H9 (cell line): ENCODE data around the gene TMEM245. TPM values are rescaled to one million over a fixed set of nuclear protein-coding genes. Genes with fewer than 3 reads are reported as not detected.

Experiments used
- DNase-seq: peaks from one replicate; pipeline ENCODE4 v3.0.0-alpha.2; 2017
- H2AFZ ChIP-seq: one replicate; pipeline ENCODE4 v1.6.1; 2013; ENCODE audit warnings: mild to moderate bottlenecking, low read length, control low read depth, moderate library complexity
- H2AK5ac ChIP-seq: 2 replicates; pipeline ENCODE4 v1.6.1; 2013; ENCODE audit warnings: low read length, control low read depth, mixed read lengths; ENCODE audit not compliant: insufficient read length
- H2BK120ac ChIP-seq: one replicate; pipeline ENCODE4 v1.6.1; 2013; ENCODE audit warnings: low read depth, mild to moderate bottlenecking, low read length, control low read depth, inconsistent platforms; ENCODE audit not compliant: poor library complexity, severe bottlenecking
- H2BK12ac ChIP-seq: 2 replicates; pipeline ENCODE4 v1.6.1; 2013; ENCODE audit warnings: low read length, control low read depth, mixed read lengths, low read depth; ENCODE audit not compliant: insufficient read length
- H2BK15ac ChIP-seq: 2 replicates; pipeline ENCODE4 v1.6.1; 2013; ENCODE audit warnings: low read depth, low read length, control low read depth
- H2BK20ac ChIP-seq: one replicate; pipeline ENCODE4 v1.6.1; 2013; ENCODE audit warnings: low read depth, mild to moderate bottlenecking, low read length, control low read depth, inconsistent platforms; ENCODE audit not compliant: poor library complexity, severe bottlenecking
- H2BK5ac ChIP-seq: 2 replicates; pipeline ENCODE4 v1.6.1; 2013; ENCODE audit warnings: low read length, control low read depth, mixed read lengths; ENCODE audit not compliant: insufficient read length
- H3K14ac ChIP-seq: 2 replicates; pipeline ENCODE4 v1.6.1; 2013; ENCODE audit warnings: low read length, control low read depth; ENCODE audit not compliant: insufficient read depth
- H3K18ac ChIP-seq: 2 replicates; pipeline ENCODE4 v1.6.1; 2013; ENCODE audit warnings: low read depth, mild to moderate bottlenecking, mixed read lengths, low read length, control low read depth; ENCODE audit not compliant: insufficient read length
- H3K23ac ChIP-seq: 2 replicates; pipeline ENCODE4 v1.6.1; 2013; ENCODE audit warnings: low read length, control low read depth, mixed read lengths, low read depth; ENCODE audit not compliant: insufficient read length
- H3K23me2 ChIP-seq: 2 replicates; pipeline ENCODE4 v1.6.1; 2013; ENCODE audit warnings: low read depth, mild to moderate bottlenecking, mixed read lengths, low read length, control low read depth; ENCODE audit not compliant: insufficient read length, poor library complexity, severe bottlenecking
- H3K27ac ChIP-seq: 2 replicates; pipeline ENCODE4 v1.5.1; 2013; ENCODE audit warnings: low read length, control low read depth, mixed read lengths, low read depth; ENCODE audit not compliant: insufficient read length
- H3K27me3 ChIP-seq: 2 replicates; pipeline ENCODE4 v1.6.1; 2013; ENCODE audit warnings: low read length, control low read depth, inconsistent platforms; ENCODE audit not compliant: insufficient read depth
- H3K4ac ChIP-seq: 2 replicates; pipeline ENCODE4 v1.6.1; 2013; ENCODE audit warnings: low read depth, mild to moderate bottlenecking, control low read depth, inconsistent platforms, low read length, moderate library complexity
- H3K4me1 ChIP-seq: 2 replicates; pipeline ENCODE4 v1.6.1; 2013; ENCODE audit warnings: low read length, control low read depth, inconsistent platforms; ENCODE audit not compliant: insufficient read depth
- H3K4me2 ChIP-seq: 2 replicates; pipeline ENCODE4 v1.6.1; 2013; ENCODE audit warnings: low read length, control low read depth, mixed read lengths; ENCODE audit not compliant: insufficient read length, insufficient read depth
- H3K56ac ChIP-seq: 2 replicates; pipeline ENCODE4 v1.6.1; 2013; ENCODE audit warnings: low read depth, mild to moderate bottlenecking, mixed read lengths, low read length, control low read depth; ENCODE audit not compliant: insufficient read length
- H3K79me1 ChIP-seq: 2 replicates; pipeline ENCODE4 v1.6.1; 2013; ENCODE audit warnings: low read depth, mild to moderate bottlenecking, moderate library complexity, low read length, control low read depth, inconsistent platforms; ENCODE audit not compliant: insufficient read depth, poor library complexity, severe bottlenecking
- H3K79me2 ChIP-seq: 2 replicates; pipeline ENCODE4 v1.6.1; 2013; ENCODE audit warnings: low read length, control low read depth, inconsistent platforms; ENCODE audit not compliant: insufficient read depth
- H3K9ac ChIP-seq: 2 replicates; pipeline ENCODE4 v1.6.1; 2013; ENCODE audit warnings: low read length, control low read depth, mixed read lengths; ENCODE audit not compliant: insufficient read length; ENCODE audit errors: extremely low read depth
- H3K9me3 ChIP-seq: one replicate; pipeline ENCODE4 v1.6.1; 2013; ENCODE audit warnings: low read depth, low read length, inconsistent platforms; ENCODE audit not compliant: control insufficient read depth
- H3T11ph ChIP-seq: one replicate; pipeline ENCODE4 v1.6.1; 2013; ENCODE audit warnings: mild to moderate bottlenecking, low read length, control low read depth, inconsistent platforms
- H4K20me1 ChIP-seq: one replicate; pipeline ENCODE4 v1.6.1; 2013; ENCODE audit not compliant: control insufficient read depth, insufficient read length, insufficient read depth
- H4K5ac ChIP-seq: 2 replicates; pipeline ENCODE4 v1.6.1; 2013; ENCODE audit warnings: low read depth, mild to moderate bottlenecking, mixed read lengths, low read length, control low read depth; ENCODE audit not compliant: insufficient read length
- H4K8ac ChIP-seq: replicated peaks from 2 replicates; pipeline ENCODE4 v1.6.1; 2013; ENCODE audit warnings: low read length, control low read depth, mixed read lengths, low read depth; ENCODE audit not compliant: insufficient read length
- H4K91ac ChIP-seq: 2 replicates; pipeline ENCODE4 v1.6.1; 2013; ENCODE audit warnings: low read depth, mild to moderate bottlenecking, moderate library complexity, mixed read lengths, low read length, control low read depth; ENCODE audit not compliant: insufficient read length
- H3K27ac Mint-ChIP-seq, 3 experiments: 2 replicates in 2 of 3; 3 replicates in 1 of 3; pipeline ENCODE4 v1.8.0; 2020 to 2021; ENCODE audit warnings: mixed read lengths in 3 of 3, mild to moderate bottlenecking in 1 of 3, moderate library complexity in 1 of 3
- H3K27me3 Mint-ChIP-seq: 2 replicates; pipeline ENCODE4 v1.8.0; 2021; ENCODE audit warnings: low read depth, mild to moderate bottlenecking, moderate library complexity, mixed read lengths
- H3K36me3 Mint-ChIP-seq, 3 experiments: 2 replicates in 2 of 3; 3 replicates in 1 of 3; pipeline ENCODE4 v1.8.0; 2020 to 2021; ENCODE audit warnings: low read depth in 3 of 3, mixed read lengths in 3 of 3; ENCODE audit not compliant: insufficient read depth in 1 of 3
- H3K4me1 Mint-ChIP-seq, 2 experiments: 2 replicates each; pipeline ENCODE4 v1.8.0; 2020; ENCODE audit warnings: mixed read lengths in 2 of 2
- H3K4me3 Mint-ChIP-seq, 2 experiments: 2 replicates in 1 of 2; 3 replicates in 1 of 2; pipeline ENCODE4 v1.8.0; 2020 to 2021; ENCODE audit warnings: mild to moderate bottlenecking in 2 of 2, mixed read lengths in 2 of 2, moderate library complexity in 1 of 2
- H3K9me3 Mint-ChIP-seq, 2 experiments: 2 replicates in 1 of 2; 3 replicates in 1 of 2; pipeline ENCODE4 v1.8.0; 2020; ENCODE audit warnings: mild to moderate bottlenecking in 2 of 2, mixed read lengths in 2 of 2, moderate library complexity in 1 of 2
- total RNA-seq: library from RNA; stranded (reverse); gene quantifications from 2 replicates; pipeline ENCODE4 v1.2.1, GENCODE V29; 2021
- TF ChIP-seq, protein P1 (sequence below): fragments of 200-600 bp; sonication (generic); conservative IDR thresholded peaks from 3 replicates; pipeline ENCODE4 v1.8.0; 2021; ENCODE audit warnings: antibody characterized with exemption, mild to moderate bottlenecking

The TMEM245 gene
- total RNA-seq, 1 experiment from 2014 or later: 37.9 TPM

DNA sequence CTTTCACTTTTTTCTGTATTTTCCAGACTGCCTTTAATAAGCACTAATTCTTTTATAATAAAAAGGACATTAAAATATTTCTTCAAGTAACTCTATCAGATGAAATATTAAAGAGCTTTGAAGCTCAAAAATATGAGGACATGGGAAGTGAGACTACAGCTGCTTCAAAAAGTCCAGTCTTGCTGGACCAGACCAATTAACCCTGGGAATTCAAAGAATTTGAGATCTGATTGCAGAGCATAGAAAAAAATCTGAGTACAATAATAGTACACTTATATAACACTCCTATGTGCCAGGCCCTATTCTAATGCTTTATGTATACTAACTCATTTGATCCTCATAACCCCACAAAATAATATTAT lies 9.8 kb downstream of the TMEM245 start:
- Histone ChIP-seq H2AFZ (no peak overlapping the region), H3K9me3 (no peaks in the 10 kb centered on the region), H3K23me2 (no peaks in the 10 kb centered on the region), H3K56ac (no peak overlapping the region), H3K27me3 (no peaks in the 10 kb centered on the region), H3K18ac (no peak overlapping the region), H2BK12ac (no peak overlapping the region), H4K20me1 (no peaks in the 10 kb centered on the region), H3K23ac (no peak overlapping the region), H2BK120ac (no peak overlapping the region), H4K91ac (no peak overlapping the region), H3T11ph (no peak overlapping the region), H4K5ac (no peak overlapping the region), H3K4me1 (no peaks in the 10 kb centered on the region; the same call in 1 of the 2 replicates), H3K79me2 (peaks cover 25% of the 10 kb centered on the region), H3K4ac (no peak overlapping the region), H2BK20ac (no peak overlapping the region), H3K79me1 (peaks cover 9% of the 10 kb centered on the region), H3K9ac (no peak overlapping the region), H3K27ac (no peak overlapping the region), H2BK15ac (no peak overlapping the region), H3K4me2 (no peak overlapping the region), H2BK5ac (no peak overlapping the region), H3K14ac (no peak overlapping the region), H4K8ac (no peak overlapping the region), H2AK5ac (no peak overlapping the region)
- no peaks in the 10 kb centered on the region for H3K27me3 Mint-ChIP-seq
- H3K9me3 Mint-ChIP-seq: no peaks in the 10 kb centered on the region
- TF ChIP-seq, protein P1, sequence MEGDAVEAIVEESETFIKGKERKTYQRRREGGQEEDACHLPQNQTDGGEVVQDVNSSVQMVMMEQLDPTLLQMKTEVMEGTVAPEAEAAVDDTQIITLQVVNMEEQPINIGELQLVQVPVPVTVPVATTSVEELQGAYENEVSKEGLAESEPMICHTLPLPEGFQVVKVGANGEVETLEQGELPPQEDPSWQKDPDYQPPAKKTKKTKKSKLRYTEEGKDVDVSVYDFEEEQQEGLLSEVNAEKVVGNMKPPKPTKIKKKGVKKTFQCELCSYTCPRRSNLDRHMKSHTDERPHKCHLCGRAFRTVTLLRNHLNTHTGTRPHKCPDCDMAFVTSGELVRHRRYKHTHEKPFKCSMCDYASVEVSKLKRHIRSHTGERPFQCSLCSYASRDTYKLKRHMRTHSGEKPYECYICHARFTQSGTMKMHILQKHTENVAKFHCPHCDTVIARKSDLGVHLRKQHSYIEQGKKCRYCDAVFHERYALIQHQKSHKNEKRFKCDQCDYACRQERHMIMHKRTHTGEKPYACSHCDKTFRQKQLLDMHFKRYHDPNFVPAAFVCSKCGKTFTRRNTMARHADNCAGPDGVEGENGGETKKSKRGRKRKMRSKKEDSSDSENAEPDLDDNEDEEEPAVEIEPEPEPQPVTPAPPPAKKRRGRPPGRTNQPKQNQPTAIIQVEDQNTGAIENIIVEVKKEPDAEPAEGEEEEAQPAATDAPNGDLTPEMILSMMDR: no peak
- H3K36me3 Mint-ChIP-seq: peaks cover 5 to 12% (median 11%) of the 10 kb centered on the region in 3 experiments; a peak in 6 of 7 replicates
- H3K4me1 Mint-ChIP-seq: peaks cover 34 to 42% of the 10 kb centered on the region in 2 experiments
- H3K4me3 Mint-ChIP-seq: no peak overlapping the region
- DNase-seq: no peak
- peak overlapping the region in 1 of 3 experiments; percentile 22; a peak in 4 of 7 replicates for H3K27ac Mint-ChIP-seq
